Upper lobe of left lung (tissue), 6 donors: Measurements from ENCODE around the gene HGS. TPM values are rescaled to one million over a fixed set of nuclear protein-coding genes. Genes with fewer than 3 reads are reported as not detected.
"Not testable (repeated sequence)": the region's sequence is repeated elsewhere in the genome, so short reads cannot be mapped to it uniquely, and the experiment has no call there.

Experiments used
- ATAC-seq, 2 donors: fragments of 200-7000 bp; cut with Tn5 transposase; one replicate each; pipeline ENCODE4 v1.9.1; 2022; ENCODE audit warnings: mild to moderate bottlenecking in 2 of 2, moderate library complexity in 2 of 2; ENCODE audit not compliant: low FRiP score in 2 of 2
- DNase-seq, 2 donors: peaks; one replicate each; pipeline ENCODE4 v3.0.0-alpha.2; 2019 to 2020
- H3K27ac ChIP-seq, 4 donors: fragments of 200-600 bp; sonication (generic); one replicate each; pipeline ENCODE4 v1.5.1; 2016 to 2019
- H3K27me3 ChIP-seq, 4 donors: fragments of 200-600 bp; sonication (generic); one replicate each; pipeline ENCODE4 v1.5.1; 2017 to 2019
- H3K36me3 ChIP-seq, 4 donors: fragments of 200-600 bp; sonication (generic); one replicate each; pipeline ENCODE4 v1.5.1; 2016 to 2019
- H3K4me1 ChIP-seq, 4 donors: fragments of 200-600 bp; sonication (generic); one replicate each; pipeline ENCODE4 v1.5.1; 2018 to 2019
- H3K4me3 ChIP-seq, 4 donors: fragments of 200-600 bp; sonication (generic); one replicate each; pipeline ENCODE4 v1.5.1; 2017 to 2019; ENCODE audit warnings: mild to moderate bottlenecking in 2 of 4, moderate library complexity in 1 of 4
- H3K9me3 ChIP-seq, 4 donors: fragments of 200-600 bp; sonication (generic); one replicate each; pipeline ENCODE4 v1.5.1; 2018 to 2019
- EP300 ChIP-seq, 4 donors: sonication (generic); formaldehyde crosslinking; IDR thresholded peaks; one replicate each; pipeline ENCODE4 v1.5.1; 2017; ENCODE audit warnings: antibody characterized with exemption in 4 of 4, control low read depth in 2 of 4
- POLR2A ChIP-seq, 4 donors: fragments of 450-650 bp; IDR thresholded peaks; one replicate each; pipeline ENCODE4 v1.5.1; 2016 to 2017; ENCODE audit warnings: antibody characterized with exemption in 4 of 4, mild to moderate bottlenecking in 2 of 4
- POLR2AphosphoS5 ChIP-seq, 2 donors: sonication (generic); formaldehyde crosslinking; IDR thresholded peaks; one replicate each; pipeline ENCODE4 v1.5.1; 2017; ENCODE audit warnings: antibody characterized with exemption in 2 of 2
- WGBS, 2 donors: methylation state at CpG; one replicate each; pipeline ENCODE4 v1.1.5; 2017 to 2018; 5-methylcytosine and 5-hydroxymethylcytosine counted together
- total RNA-seq, 6 donors: library from RNA; depleted of rRNA in 4 of 6; stranded (reverse); fragments of >200 nt in 4 of 6; gene quantifications; one replicate each; pipeline versions ENCODE4 v1.1.0 to v1.2.1, GENCODE V29; 2016 to 2021
- TF ChIP-seq, protein P1 (sequence below), 6 experiments: fragments of 450-650 bp in 4 of 6; fragments of 200-600 bp in 2 of 6; sonication (generic) in 2 of 6; IDR thresholded peaks; one replicate each; pipeline ENCODE4 v1.5.1; 2016 to 2019; ENCODE audit warnings: antibody characterized with exemption in 6 of 6
- donor health status: DM: no; HTN: no; CAD: no; lungs with moderate emphysema.
- donor health status: DM: no; HTN: yes; CAD: no; lungs with severe emphysema.

HGS gene
- total RNA-seq, 6 donors from 2014 or later, result 74.7 to 164 (median 108) TPM

DNA sequence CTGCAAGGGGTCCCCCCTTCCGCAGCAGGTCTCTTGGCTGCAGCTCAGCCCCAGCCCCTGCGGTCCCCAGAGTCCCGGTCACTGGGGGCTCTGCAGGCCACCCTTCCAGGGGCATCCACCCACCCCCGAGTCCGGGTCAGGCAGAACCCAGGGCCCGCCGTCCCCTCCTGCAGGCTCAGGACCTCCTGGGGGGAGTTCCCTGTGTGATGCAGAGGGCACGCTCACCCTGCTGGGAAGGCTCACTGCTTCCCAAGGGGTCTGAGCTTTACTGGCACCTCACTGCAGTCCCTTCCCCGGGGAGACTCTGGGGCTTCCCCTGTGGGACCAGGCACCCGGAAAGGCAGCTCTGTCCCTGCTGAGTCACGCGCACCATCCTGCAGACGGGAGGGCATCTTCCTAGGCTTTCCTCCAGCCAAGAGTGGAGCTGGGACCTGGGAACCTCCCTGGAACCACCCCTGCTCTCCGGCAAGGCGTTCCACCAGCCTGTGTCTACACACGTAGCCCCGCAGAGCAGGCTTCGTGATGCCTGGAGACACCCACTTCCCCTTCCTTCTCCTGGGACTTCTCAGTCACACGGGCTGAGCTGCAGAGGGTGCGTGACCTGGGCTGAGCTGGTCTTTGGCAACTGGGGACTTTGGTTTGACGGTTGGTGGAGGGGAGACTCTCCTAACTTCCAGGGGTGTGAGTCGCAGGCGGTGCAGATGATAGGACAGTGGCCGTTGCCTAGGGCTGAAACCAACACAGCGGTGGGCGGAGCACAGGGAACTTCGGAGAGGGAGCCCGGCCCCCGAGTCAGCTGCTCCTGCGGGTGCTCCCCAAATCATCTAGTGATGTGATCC, 51.7 kb downstream of the HGS start:
- peak overlapping the region in 3 of 4 donors; percentile 13 to 31 (median 21) for H3K4me3 ChIP-seq
- ATAC-seq, result peak; percentile 62 to 64
- no peaks in the 10 kb centered on the region for H3K36me3 ChIP-seq
- TF ChIP-seq POLR2AphosphoS5 (IDR thresholded peaks at IDR 0.05) (no peak), POLR2A (IDR thresholded peaks at IDR 0.05) (peak in 1 of 4 donors; percentile 30), EP300 (IDR thresholded peaks at IDR 0.05) (no peak)
- TF ChIP-seq, protein P1, sequence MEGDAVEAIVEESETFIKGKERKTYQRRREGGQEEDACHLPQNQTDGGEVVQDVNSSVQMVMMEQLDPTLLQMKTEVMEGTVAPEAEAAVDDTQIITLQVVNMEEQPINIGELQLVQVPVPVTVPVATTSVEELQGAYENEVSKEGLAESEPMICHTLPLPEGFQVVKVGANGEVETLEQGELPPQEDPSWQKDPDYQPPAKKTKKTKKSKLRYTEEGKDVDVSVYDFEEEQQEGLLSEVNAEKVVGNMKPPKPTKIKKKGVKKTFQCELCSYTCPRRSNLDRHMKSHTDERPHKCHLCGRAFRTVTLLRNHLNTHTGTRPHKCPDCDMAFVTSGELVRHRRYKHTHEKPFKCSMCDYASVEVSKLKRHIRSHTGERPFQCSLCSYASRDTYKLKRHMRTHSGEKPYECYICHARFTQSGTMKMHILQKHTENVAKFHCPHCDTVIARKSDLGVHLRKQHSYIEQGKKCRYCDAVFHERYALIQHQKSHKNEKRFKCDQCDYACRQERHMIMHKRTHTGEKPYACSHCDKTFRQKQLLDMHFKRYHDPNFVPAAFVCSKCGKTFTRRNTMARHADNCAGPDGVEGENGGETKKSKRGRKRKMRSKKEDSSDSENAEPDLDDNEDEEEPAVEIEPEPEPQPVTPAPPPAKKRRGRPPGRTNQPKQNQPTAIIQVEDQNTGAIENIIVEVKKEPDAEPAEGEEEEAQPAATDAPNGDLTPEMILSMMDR (IDR thresholded peaks at IDR 0.05), result no peak
- peaks cover 5 to 22% (median 9%) of the 10 kb centered on the region in 4 donors for H3K4me1 ChIP-seq
- H3K27me3 ChIP-seq, result no peaks in the 10 kb centered on the region
- 18 to 30% methylated on average over 14 to 30 of the region's 30 CpGs for WGBS, 2 donors
- peak; percentile 72 to 79 for DNase-seq
- H3K9me3 ChIP-seq, result no peaks in the 10 kb centered on the region
- H3K27ac ChIP-seq, result peak overlapping the region in 1 of 4 donors; percentile 35

DNA sequence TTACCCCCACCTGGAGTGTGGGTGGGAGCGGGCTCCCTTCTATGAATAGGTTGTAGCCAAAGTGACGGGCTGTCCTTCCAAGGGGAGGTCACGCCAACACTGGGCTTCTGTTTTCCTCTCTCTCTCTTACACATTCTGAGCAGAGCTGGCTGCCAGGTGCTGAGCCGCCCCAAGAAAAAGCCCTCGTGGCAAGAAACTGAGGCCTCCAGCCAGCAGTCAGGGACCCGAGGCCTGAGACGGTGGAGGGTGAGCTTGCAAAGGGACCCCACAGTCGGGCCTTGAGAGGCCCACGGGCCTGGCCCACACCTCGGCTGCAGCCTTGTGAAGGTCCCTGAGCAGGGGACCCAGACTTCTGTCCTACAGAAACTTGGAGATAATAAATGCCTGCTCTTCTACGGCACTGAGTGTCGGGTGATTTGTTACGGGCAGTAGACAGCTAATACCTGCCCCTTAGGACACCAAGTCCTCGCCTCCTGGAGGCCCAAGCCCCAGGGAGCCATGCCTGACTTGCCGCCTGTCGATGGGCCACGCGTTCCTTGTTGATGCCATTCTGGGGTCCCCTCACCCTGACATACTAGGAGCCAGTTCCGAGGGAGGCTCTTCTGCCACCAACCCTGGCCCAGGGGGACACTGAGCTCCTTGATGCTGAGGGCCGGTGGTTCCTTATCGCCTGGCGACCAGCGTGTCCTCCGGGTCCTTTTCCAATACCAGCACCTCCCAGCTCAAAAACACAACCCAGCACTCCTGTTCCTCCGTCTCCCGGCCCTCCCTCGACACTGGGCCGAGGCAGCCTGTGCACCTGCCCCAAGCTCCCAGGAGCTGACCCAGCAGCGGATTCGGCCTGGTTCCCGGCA, 54.4 kb downstream of the HGS start:
- ATAC-seq (no peak), DNase-seq (peak in 1 of 2 donors; percentile 62)
- Histone ChIP-seq H3K9me3 (no peaks in the 10 kb centered on the region), H3K4me3 (no peak overlapping the region), H3K27me3 (no peaks in the 10 kb centered on the region), H3K4me1 (peaks cover 8 to 33% (median 13%) of the 10 kb centered on the region in 4 donors), H3K27ac (no peak overlapping the region), H3K36me3 (no peaks in the 10 kb centered on the region)
- no peak for TF ChIP-seq POLR2AphosphoS5 (IDR thresholded peaks at IDR 0.05)
- TF ChIP-seq POLR2A (IDR thresholded peaks at IDR 0.05), result no peak
- no peak for TF ChIP-seq EP300 (IDR thresholded peaks at IDR 0.05)
- TF ChIP-seq, protein P1 (IDR thresholded peaks at IDR 0.05), result no peak
- WGBS, 2 donors, result 91 to 93% methylated on average over 26 to 31 of the region's 31 CpGs

DNA sequence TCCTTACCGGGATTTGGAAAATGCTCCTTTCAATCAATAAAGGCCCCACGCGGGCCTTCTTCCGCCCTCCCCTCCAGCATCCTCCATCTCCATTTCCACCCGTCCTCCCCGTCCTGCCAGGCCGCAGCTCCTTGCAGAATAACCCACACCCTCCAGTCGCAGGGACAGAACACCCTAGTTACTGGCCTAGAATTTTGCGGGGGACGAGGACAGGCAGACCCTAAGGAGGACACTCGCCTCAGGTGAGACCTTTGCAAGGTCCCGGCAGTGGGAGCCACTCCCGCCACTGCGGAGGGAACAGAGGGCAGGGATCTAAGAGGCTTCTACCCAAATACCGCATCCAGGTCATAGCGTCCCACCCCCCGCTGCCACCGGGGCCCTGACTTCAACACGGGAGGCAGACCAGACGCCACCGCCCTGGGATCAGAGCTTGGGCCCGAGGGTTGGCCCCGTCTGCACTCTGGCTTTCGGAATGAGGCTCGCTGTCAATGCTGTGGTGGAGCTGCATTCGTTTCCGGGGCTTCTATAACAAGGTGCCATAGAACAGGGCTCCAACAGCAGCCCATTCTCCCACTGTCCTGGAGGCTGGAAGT, 55.1 kb downstream of the HGS start:
- 79 to 92% methylated on average over 24 to 27 of the region's 27 CpGs for WGBS, 2 donors
- ATAC-seq (no peak), DNase-seq (peak in 1 of 2 donors; percentile 74)
- peaks cover 8 to 28% (median 13%) of the 10 kb centered on the region in 4 donors for H3K4me1 ChIP-seq
- TF ChIP-seq POLR2A (IDR thresholded peaks at IDR 0.05) (no peak), POLR2AphosphoS5 (IDR thresholded peaks at IDR 0.05) (no peak), EP300 (IDR thresholded peaks at IDR 0.05) (no peak)
- TF ChIP-seq, protein P1 (IDR thresholded peaks at IDR 0.05), result no peak
- H3K4me3 ChIP-seq, result no peak overlapping the region
- no peak overlapping the region for H3K27ac ChIP-seq
- no peaks in the 10 kb centered on the region for H3K27me3 ChIP-seq
- H3K36me3 ChIP-seq, result no peaks in the 10 kb centered on the region
- no peaks in the 10 kb centered on the region for H3K9me3 ChIP-seq

DNA sequence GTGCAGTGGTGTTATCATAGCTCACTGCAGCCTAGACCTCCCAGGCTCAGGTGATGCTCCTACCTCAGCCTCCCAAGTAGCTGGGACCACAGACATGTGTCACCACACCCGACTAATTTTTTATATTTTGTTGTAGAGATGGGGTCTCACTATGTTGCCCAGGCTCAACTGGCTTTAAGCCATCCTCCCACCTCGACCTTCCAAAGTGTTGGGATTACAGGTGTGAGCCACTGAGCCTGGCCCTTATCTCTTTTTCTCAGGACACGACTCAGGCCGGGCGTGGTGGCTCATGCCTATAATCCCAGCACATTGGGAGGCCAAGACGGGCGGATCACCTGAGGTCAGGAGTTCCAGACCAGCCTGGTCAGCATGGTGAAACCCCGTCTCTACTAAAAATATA, 55.8 kb downstream of the HGS start:
- H3K27ac ChIP-seq, H3K9me3 ChIP-seq, ATAC-seq, H3K4me3 ChIP-seq, H3K27me3 ChIP-seq, DNase-seq, H3K36me3 ChIP-seq: not testable (repeated sequence)
- peaks cover 8 to 26% (median 13%) of the 10 kb centered on the region in 4 donors for H3K4me1 ChIP-seq
- 91 to 94% methylated on average over 8 of the region's 8 CpGs for WGBS, 2 donors
